Breast epithelium (tissue), 3 donors: ENCODE data around the gene GPR3.

ENCODE experiments used
- CTCF ChIP-seq, 3 donors: fragments of 450-650 bp; IDR thresholded peaks; one replicate each; pipeline ENCODE4 v1.5.1; 2016 to 2017; ENCODE audit warnings: antibody characterized with exemption in 3 of 3, mild to moderate bottlenecking in 3 of 3, moderate library complexity in 3 of 3
- POLR2A ChIP-seq: fragments of 450-650 bp; IDR thresholded peaks from one replicate; pipeline ENCODE4 v1.6.1; 2016; ENCODE audit warnings: antibody characterized with exemption, mild to moderate bottlenecking, moderate library complexity
- POLR2AphosphoS5 ChIP-seq, 3 donors: sonication (generic); formaldehyde crosslinking; IDR thresholded peaks; one replicate each; pipeline ENCODE4 v1.6.1; 2017; ENCODE audit warnings: antibody characterized with exemption in 3 of 3

DNA sequence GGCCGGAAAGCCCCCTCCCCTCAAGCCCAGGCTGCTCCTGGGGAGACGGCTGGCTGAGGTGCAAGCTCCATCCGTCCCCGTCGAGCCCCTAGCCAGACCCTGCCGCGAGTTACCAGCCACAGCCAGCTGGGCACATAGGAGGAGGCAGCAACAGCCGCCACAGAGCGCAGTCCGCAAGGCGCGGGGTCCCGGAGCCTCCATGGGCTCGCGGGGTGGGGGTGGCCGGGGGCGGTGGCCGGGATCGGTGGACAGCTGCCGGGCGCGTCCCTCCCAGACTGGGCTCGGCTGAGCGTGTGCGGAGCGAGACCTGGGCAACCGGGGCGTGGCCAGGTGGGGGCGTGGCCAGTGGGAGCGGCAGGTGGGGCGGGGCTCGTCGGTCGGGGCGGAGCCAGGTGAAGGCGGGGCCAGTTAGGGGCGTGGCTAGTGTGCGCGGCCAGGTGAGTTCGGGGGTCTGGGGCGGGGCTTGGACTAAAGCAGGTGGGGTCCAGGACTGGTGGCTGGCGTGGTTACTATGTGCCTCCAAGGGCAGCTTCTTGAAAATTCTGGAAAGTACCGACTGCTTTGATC lies 9.3 kb upstream of the GPR3 start, which contains the start of gene CD164L2:
- TF ChIP-seq CTCF (IDR thresholded peaks at IDR 0.05) (no peak), POLR2A (no peak), POLR2AphosphoS5 (IDR thresholded peaks at IDR 0.05) (no peak)
